Ovary (tissue), 9 donors: Measurements from ENCODE around the gene PIGU. TPM values are rescaled to one million over a fixed set of nuclear protein-coding genes. Genes with fewer than 3 reads are reported as not detected.

ENCODE experiments used
- DNase-seq, 5 donors: peaks; one replicate each; pipeline ENCODE4 v3.0.0-alpha.2; 2019 to 2020
- H3K27ac ChIP-seq, 2 donors: fragments of 200-600 bp; one replicate each; pipeline versions ENCODE4 v1.5.1 to v1.8.0; 2019 to 2022
- H3K27me3 ChIP-seq: fragments of 200-600 bp; one replicate; pipeline ENCODE4 v1.8.0; 2022
- H3K36me3 ChIP-seq: fragments of 200-600 bp; sonication (generic); one replicate; pipeline ENCODE4 v1.5.1; 2019
- H3K4me1 ChIP-seq: one replicate; pipeline ENCODE4 v1.8.1; 2013; ENCODE audit warnings: mild to moderate bottlenecking, moderate library complexity; ENCODE audit not compliant: insufficient read depth
- H3K4me3 ChIP-seq: fragments of 200-600 bp; sonication (generic); one replicate; pipeline ENCODE4 v1.5.1; 2017
- H3K9me3 ChIP-seq, 2 donors: fragments of 200-600 bp in 1 of 2; sonication (generic) in 1 of 2; one replicate each; pipeline versions ENCODE4 v1.5.1 to v1.8.1; 2013 to 2019; ENCODE audit warnings: mild to moderate bottlenecking in 1 of 2, moderate library complexity in 1 of 2
- CTCF ChIP-seq, 3 donors: fragments of 450-650 bp in 2 of 3; fragments of 200-600 bp in 1 of 3; IDR thresholded peaks; one replicate each; pipeline versions ENCODE4 v1.5.1 to v1.8.0; 2016 to 2022; ENCODE audit warnings: antibody characterized with exemption in 3 of 3, mild to moderate bottlenecking in 1 of 3
- EP300 ChIP-seq: sonication (generic); formaldehyde crosslinking; IDR thresholded peaks from one replicate; pipeline ENCODE4 v1.6.1; 2017; ENCODE audit warnings: antibody characterized with exemption
- POLR2A ChIP-seq: fragments of 450-650 bp; IDR thresholded peaks from one replicate; pipeline ENCODE4 v1.6.1; 2017; ENCODE audit warnings: antibody characterized with exemption, mild to moderate bottlenecking, moderate library complexity
- WGBS, 3 donors: extraction: QIAGEN DNeasy Blood & Tissue Kit in 1 of 3; methylation state at CpG; one replicate each; pipeline versions ENCODE4 v1.1.5 to v1.1.7; 2013 to 2017; 5-methylcytosine and 5-hydroxymethylcytosine counted together
- intact Hi-C, 4 donors: fragments of 100-400 bp; cut with DNase I; formaldehyde crosslinking; loops; one replicate each; pipeline versions ENCODE4 v1.11.0 to v1.15.1; 2022 to 2023
- polyA plus RNA-seq, 2 donors: library from polyadenylated mRNA; stranded (reverse); fragments of 200-250 nt in 1 of 2; fragments of 350-450 nt in 1 of 2; fragmentation: Illumina TruSeq in 1 of 2; extraction: RNeasy Lipid Tissue Mini Kit (QIAGEN cat#74804) in 1 of 2; gene quantifications; one replicate each; pipeline ENCODE4 v1.2.3, GENCODE V29; 2013 to 2014
- total RNA-seq, 7 donors: library from RNA; depleted of rRNA in 2 of 7; stranded (reverse); fragments of >200 nt in 2 of 7; fragmentation: NEBNext Ultra II Directional in 3 of 7; extraction: Animal tissue kit (Norgen Biotek cat#: 25700) in 3 of 7; gene quantifications; one replicate each; pipeline versions ENCODE4 v1.1.0 to v1.2.4, GENCODE V29; 2016 to 2023
- donor health status: DM: no; HTN: no; CAD: no; lungs with moderate emphysema.
- donor health status: DM: no; HTN: no; CAD: no.
- donor health status: Bipolar disorder and iron deficiency.
- donor health status: DM: yes; HTN: yes; CAD: no.
- donor health status: DM: no; HTN: no; CAD: no.
- donor health status: DM: yes; HTN: yes; CAD: no.

Gene PIGU
- total and polyA plus RNA-seq, 9 donors, result 14.4 to 61.4 (median 20.9) TPM

GRCh38 chr20:34546751-34547181 lies 130.1 kb downstream of the PIGU start:
- no peak for DNase-seq
- 81 to 87% (median 86%) methylated on average over 11 of the region's 11 CpGs for WGBS, 3 donors
- H3K27ac ChIP-seq, result no peak overlapping the region
- no peaks in the 10 kb centered on the region for H3K27me3 ChIP-seq
- TF ChIP-seq EP300 (no peak), POLR2A (no peak), CTCF (IDR thresholded peaks at IDR 0.05) (no peak)
- no peaks in the 10 kb centered on the region for H3K36me3 ChIP-seq
- H3K4me1 ChIP-seq, result no peaks in the 10 kb centered on the region
- H3K4me3 ChIP-seq, result no peak overlapping the region
- H3K9me3 ChIP-seq, result no peaks in the 10 kb centered on the region
- intact Hi-C loops, result no loop called here

GRCh38 chr20:34544109-34544796 lies 132.6 kb downstream of the PIGU start:
- no peak for DNase-seq
- Histone ChIP-seq H3K27ac (no peak overlapping the region), H3K36me3 (no peaks in the 10 kb centered on the region), H3K4me1 (no peaks in the 10 kb centered on the region), H3K9me3 (no peaks in the 10 kb centered on the region), H3K27me3 (no peaks in the 10 kb centered on the region), H3K4me3 (no peak overlapping the region)
- intact Hi-C loops, result no loop called here
- 15 to 21% (median 17%) methylated on average over 19 of the region's 19 CpGs for WGBS, 3 donors
- no peak for TF ChIP-seq POLR2A
- TF ChIP-seq CTCF (IDR thresholded peaks at IDR 0.05), result no peak
- TF ChIP-seq EP300, result no peak

DNA sequence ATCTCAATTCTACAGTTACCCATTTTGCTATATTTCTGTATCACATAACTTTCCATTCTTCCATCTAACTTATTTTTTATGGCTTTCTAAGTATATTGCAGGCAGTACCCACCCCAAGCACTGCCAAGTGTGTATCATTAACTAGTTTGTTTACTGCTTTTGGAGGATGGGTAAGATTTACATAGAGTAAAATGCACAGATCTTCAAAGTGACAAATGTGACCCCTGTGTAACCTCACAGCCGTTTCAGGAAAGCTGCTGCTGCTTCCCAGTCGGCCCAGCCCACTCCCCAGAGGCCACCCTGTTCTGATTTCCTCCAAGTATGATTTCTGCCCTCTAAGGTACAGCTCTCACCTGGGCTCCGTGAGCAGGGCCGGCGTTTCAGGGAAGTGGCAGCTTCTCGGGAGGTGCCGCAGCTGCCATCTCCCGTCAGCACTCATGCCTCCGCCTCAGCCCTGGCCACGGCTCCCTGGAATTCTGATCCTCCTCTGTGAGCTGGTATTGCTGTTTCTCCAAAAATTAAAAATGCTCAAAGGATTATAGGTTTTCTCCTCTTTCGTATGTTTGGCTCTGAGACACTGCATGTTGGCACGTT lies 133.3 kb downstream of the PIGU start:
- no peak overlapping the region for H3K4me3 ChIP-seq
- no peaks in the 10 kb centered on the region for H3K4me1 ChIP-seq
- WGBS, 3 donors, result 73 to 83% (median 77%) methylated on average over 12 of the region's 12 CpGs
- no peaks in the 10 kb centered on the region for H3K9me3 ChIP-seq
- intact Hi-C loops, result no loop called here
- no peak overlapping the region for H3K27ac ChIP-seq
- no peaks in the 10 kb centered on the region for H3K36me3 ChIP-seq
- H3K27me3 ChIP-seq, result no peaks in the 10 kb centered on the region
- no peak for DNase-seq
- TF ChIP-seq CTCF (IDR thresholded peaks at IDR 0.05) (no peak), POLR2A (no peak), EP300 (no peak)

GRCh38 chr20:34542439-34542838 lies 134.5 kb downstream of the PIGU start:
- H3K36me3 ChIP-seq, result no peaks in the 10 kb centered on the region
- intact Hi-C loops, result no loop called here
- no peaks in the 10 kb centered on the region for H3K4me1 ChIP-seq
- WGBS, 3 donors, result 90 to 94% (median 93%) methylated on average over 6 of the region's 6 CpGs
- no peak for TF ChIP-seq POLR2A
- TF ChIP-seq EP300, result no peak
- no peak for TF ChIP-seq CTCF (IDR thresholded peaks at IDR 0.05)
- no peak overlapping the region for H3K4me3 ChIP-seq
- H3K9me3 ChIP-seq, result no peaks in the 10 kb centered on the region
- DNase-seq, result no peak
- H3K27ac ChIP-seq, result no peak overlapping the region
- H3K27me3 ChIP-seq, result no peaks in the 10 kb centered on the region
